Naive thymus-derived CD4-positive, alpha-beta T cell (primary cell): ENCODE results near the gene DGAT2. TPM values are rescaled to one million over a fixed set of nuclear protein-coding genes. Genes with fewer than 3 reads are reported as not detected.

Experiments used
- ATAC-seq: fragments of 150-1000 bp; cut with Tn5 transposase; 2 replicates; pipeline ENCODE4 v1.10.0; 2021; ENCODE audit warnings: mild to moderate bottlenecking, moderate library complexity
- CTCF ChIA-PET: fragments of 350-600 bp; sonication (Branson Sonifier 250); formaldehyde crosslinking; loops from one replicate; lab custom pipeline; 2021; ENCODE audit warnings: antibody characterized with exemption; lab: Charles Lee
- POLR2A ChIA-PET: fragments of 350-600 bp; sonication (Branson Sonifier 250); formaldehyde crosslinking; loops from one replicate; lab custom pipeline; 2021; ENCODE audit warnings: antibody characterized with exemption, inconsistent platforms; lab: Charles Lee
- DNase-seq, 9 donors: peaks; one replicate each; pipeline versions ENCODE4 v3.0.0 to v3.0.0-alpha.2; 2020 to 2022; ENCODE audit warnings: mixed read lengths in 1 of 9
- H3K27ac ChIP-seq: one replicate; pipeline ENCODE4 v1.7.0; 2013; ENCODE audit warnings: mild to moderate bottlenecking, low read depth, low read length, moderate library complexity
- H3K27me3 ChIP-seq, 2 donors: one replicate each; pipeline ENCODE4 v1.7.0; 2013; ENCODE audit warnings: low read length in 2 of 2, mild to moderate bottlenecking in 2 of 2, moderate library complexity in 2 of 2; ENCODE audit not compliant: control insufficient read depth in 2 of 2, insufficient read depth in 2 of 2
- H3K36me3 ChIP-seq, 3 experiments: 1 replicate in 2 of 3; 2 replicates in 1 of 3; pipeline ENCODE4 v1.7.0; 2013; ENCODE audit warnings: low read length in 3 of 3, mild to moderate bottlenecking in 3 of 3, moderate library complexity in 1 of 3; ENCODE audit not compliant: insufficient read depth in 3 of 3, control insufficient read depth in 2 of 3
- H3K4me1 ChIP-seq, 2 donors: one replicate each; pipeline ENCODE4 v1.7.0; 2013; ENCODE audit warnings: low read length in 2 of 2, mild to moderate bottlenecking in 2 of 2, moderate library complexity in 1 of 2; ENCODE audit not compliant: control insufficient read depth in 2 of 2, insufficient read depth in 2 of 2
- H3K4me3 ChIP-seq: 2 replicates; pipeline ENCODE4 v1.7.0; 2013; ENCODE audit warnings: mild to moderate bottlenecking, low read length
- H3K9me3 ChIP-seq, 3 experiments: 1 replicate in 2 of 3; 2 replicates in 1 of 3; pipeline ENCODE4 v1.7.0; 2013; ENCODE audit warnings: low read length in 3 of 3; ENCODE audit not compliant: control insufficient read depth in 2 of 3
- H3K27ac Mint-ChIP-seq, 9 donors: one replicate each; pipeline ENCODE4 v1.8.0; 2020 to 2022; ENCODE audit warnings: mixed read lengths in 9 of 9, mild to moderate bottlenecking in 8 of 9, moderate library complexity in 5 of 9, inconsistent platforms in 2 of 9
- H3K27me3 Mint-ChIP-seq, 5 donors: one replicate each; pipeline ENCODE4 v1.8.0; 2021 to 2022; ENCODE audit warnings: mixed read lengths in 5 of 5, mild to moderate bottlenecking in 1 of 5
- H3K36me3 Mint-ChIP-seq, 5 donors: one replicate each; pipeline ENCODE4 v1.8.0; 2020 to 2022; ENCODE audit warnings: mixed read lengths in 5 of 5, mild to moderate bottlenecking in 3 of 5, inconsistent platforms in 1 of 5
- H3K4me1 Mint-ChIP-seq, 7 donors: one replicate each; pipeline ENCODE4 v1.8.0; 2020 to 2022; ENCODE audit warnings: mixed read lengths in 7 of 7, mild to moderate bottlenecking in 3 of 7, inconsistent platforms in 1 of 7
- H3K4me3 Mint-ChIP-seq, 10 donors: one replicate each; pipeline ENCODE4 v1.8.0; 2020 to 2022; ENCODE audit warnings: mild to moderate bottlenecking in 10 of 10, mixed read lengths in 10 of 10, moderate library complexity in 6 of 10, inconsistent platforms in 2 of 10
- H3K9me3 Mint-ChIP-seq, 11 donors: one replicate each; pipeline ENCODE4 v1.8.0; 2020 to 2022; ENCODE audit warnings: mixed read lengths in 11 of 11, mild to moderate bottlenecking in 4 of 11, inconsistent platforms in 1 of 11, moderate library complexity in 1 of 11
- intact Hi-C, 2 donors: fragments of 100-400 bp; cut with micrococcal nuclease; formaldehyde crosslinking; loops; one replicate each; pipeline ENCODE4 v1.15.1; 2023
- polyA plus RNA-seq, 2 donors: library from polyadenylated mRNA; unstranded; fragments of 300-500 nt; fragmentation: Illumina TruSeq; gene quantifications; one replicate each; pipeline ENCODE4 v1.2.3, GENCODE V29; 2021
- total RNA-seq, 6 experiments: library from RNA in 5 of 6; stranded (reverse) in 5 of 6; gene quantifications; 1 replicate in 5 of 6; 2 replicates in 1 of 6; pipeline ENCODE4 v1.2.3 and lab custom pipeline; 2021 to 2026

Gene DGAT2
- total and polyA plus RNA-seq, 7 experiments from 2014 or later: 0.30 to 8.5 (median 0.58) TPM

GRCh38 chr11:75781831-75782230 is 13.3 kb downstream of the DGAT2 start:
- intact Hi-C loops: no loop called here
- no peak overlapping the region for H3K27ac ChIP-seq
- no peaks in the 10 kb centered on the region for H3K27me3 ChIP-seq
- ATAC-seq: no peak
- POLR2A ChIA-PET: no interaction called here
- Mint-ChIP-seq H3K27ac (no peak overlapping the region), H3K36me3 (no peaks in the 10 kb centered on the region), H3K9me3 (no peaks in the 10 kb centered on the region), H3K4me3 (no peak overlapping the region), H3K27me3 (no peaks in the 10 kb centered on the region), H3K4me1 (peaks cover 0 to 29% (median 0%) of the 10 kb centered on the region in 7 donors)
- no peak for DNase-seq
- no peaks in the 10 kb centered on the region for H3K36me3 ChIP-seq
- H3K4me1 ChIP-seq: no peaks in the 10 kb centered on the region
- no peak overlapping the region for H3K4me3 ChIP-seq
- no peaks in the 10 kb centered on the region for H3K9me3 ChIP-seq
- CTCF ChIA-PET: interaction anchor here (0.6 kb wide), 1 partner anchor 23 kb away, joined by 4 read pairs; no protein-coding TSS in a partner anchor

DNA sequence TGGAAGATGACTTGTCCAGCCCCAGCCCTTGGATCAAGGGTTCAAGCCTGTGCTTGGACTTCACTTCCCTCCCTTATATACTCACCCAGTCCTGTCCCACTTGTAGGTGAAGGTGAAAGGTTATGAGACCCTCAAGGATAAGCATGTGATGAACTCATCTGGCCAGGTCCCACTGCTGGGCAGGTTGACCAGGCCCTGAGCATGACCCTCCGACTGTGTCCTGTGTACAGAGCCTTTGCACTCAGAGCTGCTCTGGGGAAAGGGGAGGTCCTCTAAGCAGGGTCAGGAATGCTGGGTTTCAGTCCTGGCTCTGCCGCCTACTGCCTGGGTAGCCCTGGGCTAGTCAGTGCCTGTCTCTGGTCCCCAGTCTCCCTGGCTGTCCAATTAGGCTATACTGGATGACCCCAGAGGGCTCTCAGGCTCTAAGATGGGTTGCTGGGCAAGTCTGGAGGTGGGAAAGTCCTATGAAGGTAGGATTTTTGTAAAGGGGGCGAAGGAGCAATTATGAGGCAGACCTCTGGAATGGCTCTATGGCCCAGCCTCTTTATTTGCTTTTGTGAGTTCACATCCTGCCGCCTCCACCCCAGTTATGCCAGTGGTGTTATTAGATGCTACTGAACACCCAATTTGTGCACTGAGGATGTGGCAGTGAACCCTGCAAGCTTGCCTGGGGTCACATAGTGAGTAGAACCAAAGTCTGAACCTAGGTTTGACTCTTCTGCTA is 14.1 kb downstream of the DGAT2 start:
- POLR2A ChIA-PET: no interaction called here
- H3K27ac ChIP-seq: no peak overlapping the region
- Mint-ChIP-seq H3K9me3 (no peaks in the 10 kb centered on the region), H3K4me1 (peaks cover 0 to 20% (median 0%) of the 10 kb centered on the region in 7 donors), H3K4me3 (no peak overlapping the region), H3K27me3 (no peaks in the 10 kb centered on the region), H3K36me3 (no peaks in the 10 kb centered on the region), H3K27ac (no peak overlapping the region)
- no peaks in the 10 kb centered on the region for H3K36me3 ChIP-seq
- H3K4me1 ChIP-seq: no peaks in the 10 kb centered on the region
- intact Hi-C loops: no loop called here
- H3K9me3 ChIP-seq: no peaks in the 10 kb centered on the region
- no peak overlapping the region for H3K4me3 ChIP-seq
- CTCF ChIA-PET: interaction anchor here (0.6 kb wide), 1 partner anchor 22 kb away, joined by 4 read pairs; no protein-coding TSS in a partner anchor
- DNase-seq (no peak), ATAC-seq (no peak)
- no peaks in the 10 kb centered on the region for H3K27me3 ChIP-seq

GRCh38 chr11:75783416-75784084 is 15.0 kb downstream of the DGAT2 start:
- CTCF ChIA-PET: no interaction called here
- Mint-ChIP-seq H3K4me1 (peaks cover 0 to 13% (median 0%) of the 10 kb centered on the region in 7 donors), H3K4me3 (no peak overlapping the region), H3K36me3 (no peaks in the 10 kb centered on the region), H3K9me3 (no peaks in the 10 kb centered on the region), H3K27me3 (no peaks in the 10 kb centered on the region), H3K27ac (no peak overlapping the region)
- no peak overlapping the region for H3K27ac ChIP-seq
- H3K27me3 ChIP-seq: no peaks in the 10 kb centered on the region
- POLR2A ChIA-PET: no interaction called here
- no peak for DNase-seq
- no peaks in the 10 kb centered on the region for H3K4me1 ChIP-seq
- no peak overlapping the region for H3K4me3 ChIP-seq
- H3K36me3 ChIP-seq: no peaks in the 10 kb centered on the region
- intact Hi-C loops: no loop called here
- no peaks in the 10 kb centered on the region for H3K9me3 ChIP-seq
- ATAC-seq: no peak

DNA sequence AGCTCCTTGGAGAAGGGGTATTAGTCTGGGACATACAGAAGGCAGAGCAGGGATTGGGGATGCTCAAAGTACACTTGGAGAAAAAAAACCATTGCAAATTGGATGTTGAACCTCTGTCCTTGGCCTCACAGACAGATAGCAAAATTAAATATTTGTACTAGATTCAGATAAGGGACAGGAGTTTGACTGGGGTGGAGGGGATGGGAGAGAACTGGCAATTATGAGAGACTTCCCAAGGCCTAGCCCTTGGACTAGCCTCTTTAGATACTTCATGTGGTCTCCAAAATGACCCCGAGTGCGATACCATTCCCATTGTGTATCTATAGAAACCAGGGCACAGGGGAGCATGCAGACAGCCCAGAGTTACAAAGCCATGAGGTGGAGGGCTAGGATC is 15.5 kb downstream of the DGAT2 start:
- Mint-ChIP-seq H3K27ac (no peak overlapping the region), H3K9me3 (no peaks in the 10 kb centered on the region), H3K27me3 (no peaks in the 10 kb centered on the region), H3K4me1 (peaks cover 0 to 12% (median 0%) of the 10 kb centered on the region in 7 donors), H3K36me3 (no peaks in the 10 kb centered on the region), H3K4me3 (no peak overlapping the region)
- intact Hi-C loops: no loop called here
- no peaks in the 10 kb centered on the region for H3K27me3 ChIP-seq
- no peak for DNase-seq
- no peaks in the 10 kb centered on the region for H3K9me3 ChIP-seq
- no peak overlapping the region for H3K4me3 ChIP-seq
- ChIA-PET CTCF (no interaction called here), POLR2A (no interaction called here)
- H3K4me1 ChIP-seq: no peaks in the 10 kb centered on the region
- no peak overlapping the region for H3K27ac ChIP-seq
- no peak for ATAC-seq
- no peaks in the 10 kb centered on the region for H3K36me3 ChIP-seq

DNA sequence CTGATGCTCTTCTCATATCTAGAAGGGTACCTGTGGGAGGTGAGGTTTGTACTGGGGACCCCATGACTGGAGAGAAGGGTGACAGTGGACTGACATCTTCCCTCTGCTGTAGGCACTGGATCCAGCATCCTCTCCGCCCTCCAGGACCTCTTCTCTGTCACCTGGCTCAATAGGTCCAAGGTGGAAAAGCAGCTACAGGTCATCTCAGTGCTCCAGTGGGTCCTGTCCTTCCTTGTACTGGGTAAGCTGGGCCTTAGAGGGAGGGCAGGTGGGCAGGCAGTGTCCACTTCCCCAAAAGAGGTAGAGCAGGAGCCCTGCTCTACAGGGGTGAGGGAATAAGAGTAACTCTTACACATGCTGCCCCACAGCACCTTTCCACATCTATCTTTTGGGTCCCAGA is 15.9 kb downstream of the DGAT2 start:
- no peaks in the 10 kb centered on the region for H3K27me3 Mint-ChIP-seq
- Histone ChIP-seq H3K27me3 (no peaks in the 10 kb centered on the region), H3K4me1 (no peaks in the 10 kb centered on the region), H3K9me3 (no peaks in the 10 kb centered on the region), H3K4me3 (no peak overlapping the region), H3K27ac (no peak overlapping the region), H3K36me3 (no peaks in the 10 kb centered on the region)
- H3K4me3 Mint-ChIP-seq: no peak overlapping the region
- no peaks in the 10 kb centered on the region for H3K36me3 Mint-ChIP-seq
- ChIA-PET CTCF (no interaction called here), POLR2A (no interaction called here)
- intact Hi-C loops: no loop called here
- H3K27ac Mint-ChIP-seq: no peak overlapping the region
- peaks cover 0 to 10% (median 0%) of the 10 kb centered on the region in 7 donors for H3K4me1 Mint-ChIP-seq
- H3K9me3 Mint-ChIP-seq: no peaks in the 10 kb centered on the region
- no peak for DNase-seq
- no peak for ATAC-seq

GRCh38 chr11:75785187-75785586 is 16.6 kb downstream of the DGAT2 start:
- H3K27ac ChIP-seq: no peak overlapping the region
- H3K36me3 ChIP-seq: no peaks in the 10 kb centered on the region
- DNase-seq (no peak), ATAC-seq (no peak)
- CTCF ChIA-PET: no interaction called here
- Mint-ChIP-seq H3K27ac (no peak overlapping the region), H3K36me3 (no peaks in the 10 kb centered on the region), H3K9me3 (no peaks in the 10 kb centered on the region), H3K27me3 (no peaks in the 10 kb centered on the region), H3K4me3 (no peak overlapping the region), H3K4me1 (peaks cover 0 to 4% (median 0%) of the 10 kb centered on the region in 7 donors)
- H3K9me3 ChIP-seq: no peaks in the 10 kb centered on the region
- intact Hi-C loops: no loop called here
- no peaks in the 10 kb centered on the region for H3K4me1 ChIP-seq
- no peak overlapping the region for H3K4me3 ChIP-seq
- H3K27me3 ChIP-seq: no peaks in the 10 kb centered on the region
- POLR2A ChIA-PET: no interaction called here
